NCI-H1092 treated with DMSO at 0.1 percent for 48 hours (cell line): ENCODE results near the gene SLF2.
A peak's percentile ranks its signal among the peaks of the same experiment; 100 is the strongest.

ENCODE experiments used
- DNase-seq: peaks from one replicate; lab custom pipeline; 2025; lab: John Stamatoyannopoulos, UW

Gene SLF2

GRCh38 chr10:100980711-100981110, 67.9 kb downstream of the SLF2 start:
- no peak for DNase-seq

- no peak for DNase-seq
Measured at GRCh38 chr10:100981178-100981772, 68.5 kb downstream of the SLF2 start.

GRCh38 chr10:100982916-100983830, 70.4 kb downstream of the SLF2 start:
- no peak for DNase-seq

- no peak for DNase-seq
Measured at GRCh38 chr10:100983868-100984671, 71.3 kb downstream of the SLF2 start.

GRCh38 chr10:100984672-100985177, 72.0 kb downstream of the SLF2 start:
- DNase-seq, result no peak

- no peak for DNase-seq
Measured at GRCh38 chr10:100985336-100985735, 72.6 kb downstream of the SLF2 start.

- DNase-seq, result no peak
Measured at GRCh38 chr10:100986623-100986951, 73.8 kb downstream of the SLF2 start.

GRCh38 chr10:100986952-100987684, 74.4 kb downstream of the SLF2 start, which contains the start of the genes MRPL43 and TWNK:
MRPL43 (minus strand) TSS chr10:100987497; CDS start chr10:100987443, 54 bp downstream.
TWNK (plus strand) TSS chr10:100987543; CDS start chr10:100988211, 668 bp downstream.
- peak; percentile 36 for DNase-seq

- no peak for DNase-seq
Measured at GRCh38 chr10:100987685-100988049, 74.9 kb downstream of the SLF2 start.

- no peak for DNase-seq
Measured at GRCh38 chr10:100988166-100988565, 75.4 kb downstream of the SLF2 start.

GRCh38 chr10:100989088-100989487, 76.3 kb downstream of the SLF2 start:
- no peak for DNase-seq

- no peak for DNase-seq
Measured at GRCh38 chr10:100993986-100994708, 81.4 kb downstream of the SLF2 start.

- no peak for DNase-seq
Measured at GRCh38 chr10:100995181-100995580, 82.4 kb downstream of the SLF2 start.

- no peak for DNase-seq
Measured at GRCh38 chr10:100996678-100997359, 84.1 kb downstream of the SLF2 start.

GRCh38 chr10:100997360-100998182, 84.8 kb downstream of the SLF2 start:
- DNase-seq, result peak; percentile 53

GRCh38 chr10:100998183-100998990, 85.6 kb downstream of the SLF2 start:
- peak; percentile 88 for DNase-seq

- peak; percentile 35 for DNase-seq
Measured at GRCh38 chr10:100998991-100999741, 86.4 kb downstream of the SLF2 start.

GRCh38 chr10:100999742-101000126, 87.0 kb downstream of the SLF2 start, which contains the start of gene LZTS2:
LZTS2 (plus strand) TSS chr10:100999808; CDS start chr10:101002539, 2,731 bp downstream.
- DNase-seq, result no peak
